Brain microvascular endothelial cell (primary cell): Measurements from ENCODE around the gene CD72.

Experiments
- DNase-seq: peaks from one replicate; pipeline ENCODE4 v3.0.0-alpha.2; 2020
- H3K27ac ChIP-seq: fragments of 250-450 bp; sonication (Bioruptor Pico); 2 replicates; pipeline ENCODE4 v1.5.1; 2020; ENCODE audit warnings: mild to moderate bottlenecking, moderate library complexity
- H3K27me3 ChIP-seq: fragments of 250-450 bp; sonication (Bioruptor Pico); replicated peaks from 2 replicates; pipeline ENCODE4 v1.5.1; 2020; ENCODE audit warnings: mild to moderate bottlenecking
- H3K36me3 ChIP-seq: fragments of 250-450 bp; sonication (Bioruptor Pico); replicated peaks from 2 replicates; pipeline ENCODE4 v1.5.1; 2020; ENCODE audit warnings: mild to moderate bottlenecking
- H3K4me3 ChIP-seq: 2 replicates; pipeline ENCODE4 v1.5.1; 2011; ENCODE audit warnings: low read depth, mild to moderate bottlenecking, control low read depth, low read length, moderate library complexity
- CTCF ChIP-seq: IDR thresholded peaks from 2 replicates; pipeline ENCODE4 v1.5.1; 2011; ENCODE audit warnings: low read depth, mild to moderate bottlenecking, moderate library complexity, low read length, control low read depth, inconsistent platforms; ENCODE audit errors: missing control alignments
- in situ Hi-C: cut with HindIII; loops from 2 replicates; pipeline ENCODE4 v1.10.0; 2017; ENCODE audit warnings: low sequenced_read_pairs, low pct_ligation_motif_present

Gene CD72

DNA sequence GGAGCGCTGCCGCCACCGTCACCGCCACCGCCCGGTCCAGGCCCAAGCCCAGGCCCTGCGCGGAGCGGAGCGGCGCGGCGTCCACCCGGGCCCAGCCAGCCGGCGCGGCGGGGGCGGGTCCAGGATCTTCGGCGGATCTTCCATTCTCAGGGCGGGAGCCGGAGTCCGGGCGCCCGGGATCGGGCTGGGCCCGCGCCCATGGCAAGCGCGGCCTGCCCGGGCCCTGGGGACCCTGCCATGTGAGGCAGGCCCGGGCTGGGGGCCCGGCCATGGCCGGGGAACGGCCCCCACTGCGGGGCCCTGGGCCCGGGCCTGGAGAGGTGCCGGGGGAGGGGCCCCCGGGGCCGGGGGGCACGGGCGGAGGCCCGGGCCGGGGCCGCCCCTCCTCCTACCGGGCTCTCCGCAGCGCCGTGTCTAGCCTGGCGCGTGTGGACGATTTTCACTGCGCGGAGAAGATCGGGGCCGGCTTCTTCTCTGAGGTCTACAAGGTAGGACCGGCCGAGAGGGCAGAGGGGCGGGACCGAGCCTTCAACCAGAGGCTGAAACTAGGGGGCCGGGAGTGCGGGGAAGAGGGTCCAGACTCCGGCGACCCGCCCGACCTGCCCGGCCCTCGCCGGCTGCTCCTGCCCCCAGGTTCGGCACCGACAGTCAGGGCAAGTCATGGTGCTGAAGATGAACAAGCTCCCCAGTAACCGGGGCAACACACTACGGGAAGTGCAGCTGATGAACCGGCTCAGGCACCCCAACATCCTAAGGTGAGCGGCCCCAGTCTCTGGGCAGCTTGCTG lies 12.7 kb downstream of the CD72 start:
- TF ChIP-seq CTCF = no peak
- in situ Hi-C loops = no loop called here
- DNase-seq = no peak
- Histone ChIP-seq H3K4me3 (peak overlapping the region; percentile 76), H3K27ac (no peak overlapping the region), H3K36me3 (peaks cover 13% of the 10 kb centered on the region), H3K27me3 (no peaks in the 10 kb centered on the region)

DNA sequence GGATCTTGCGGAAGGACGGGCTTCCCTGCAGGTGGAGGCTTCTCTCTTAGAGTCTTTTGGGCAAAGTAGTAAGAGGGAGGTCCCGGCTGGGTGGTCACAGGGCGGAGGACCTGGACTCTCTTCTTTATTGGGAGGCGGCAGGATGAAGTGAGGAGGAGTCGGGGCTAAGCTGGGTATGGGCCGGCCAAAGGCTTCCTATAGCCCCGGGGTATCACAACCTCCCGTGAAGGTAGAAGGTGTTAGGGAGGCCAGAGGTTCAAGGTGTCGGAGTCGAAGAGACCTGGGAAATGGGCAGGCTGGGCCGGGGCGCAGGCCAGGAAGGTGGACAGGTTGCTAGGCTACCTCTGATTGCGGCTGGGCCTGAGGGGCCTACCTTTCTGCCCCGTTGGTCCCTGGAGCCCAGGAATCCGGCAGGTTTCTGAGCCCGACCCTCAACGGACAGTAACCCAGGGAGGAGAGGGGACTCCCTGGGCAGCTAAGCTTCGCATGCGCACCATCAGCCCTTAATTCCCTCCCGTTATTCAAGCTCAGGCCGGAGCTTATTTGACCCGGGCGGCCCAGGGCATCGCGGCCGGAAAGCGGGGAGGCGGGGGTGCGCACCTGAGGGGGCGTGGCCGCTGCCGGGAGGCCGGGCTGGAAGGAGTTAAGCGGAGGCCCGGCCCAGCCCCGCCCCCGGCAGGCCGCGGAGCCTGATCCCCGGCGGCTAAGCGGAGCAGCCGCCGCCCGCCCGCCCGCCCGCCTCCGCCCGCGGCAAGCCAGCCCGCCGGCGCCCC lies 13.4 kb downstream of the CD72 start, which contains the start of gene TESK1:
Gene TESK1 (plus strand): TSS at position 685 of the 773 bp plus-strand sequence. CDS start 358 bp downstream, outside the sequence.
- Histone ChIP-seq H3K36me3 (peaks cover 9% of the 10 kb centered on the region), H3K27ac (peak within 1 kb of the TSS; percentile 29), H3K4me3 (peak within 1 kb of the TSS; percentile 76), H3K27me3 (no peaks in the 10 kb centered on the region)
- DNase-seq = peak; percentile 26
- TF ChIP-seq CTCF = no peak
- in situ Hi-C loops = no loop called here

DNA sequence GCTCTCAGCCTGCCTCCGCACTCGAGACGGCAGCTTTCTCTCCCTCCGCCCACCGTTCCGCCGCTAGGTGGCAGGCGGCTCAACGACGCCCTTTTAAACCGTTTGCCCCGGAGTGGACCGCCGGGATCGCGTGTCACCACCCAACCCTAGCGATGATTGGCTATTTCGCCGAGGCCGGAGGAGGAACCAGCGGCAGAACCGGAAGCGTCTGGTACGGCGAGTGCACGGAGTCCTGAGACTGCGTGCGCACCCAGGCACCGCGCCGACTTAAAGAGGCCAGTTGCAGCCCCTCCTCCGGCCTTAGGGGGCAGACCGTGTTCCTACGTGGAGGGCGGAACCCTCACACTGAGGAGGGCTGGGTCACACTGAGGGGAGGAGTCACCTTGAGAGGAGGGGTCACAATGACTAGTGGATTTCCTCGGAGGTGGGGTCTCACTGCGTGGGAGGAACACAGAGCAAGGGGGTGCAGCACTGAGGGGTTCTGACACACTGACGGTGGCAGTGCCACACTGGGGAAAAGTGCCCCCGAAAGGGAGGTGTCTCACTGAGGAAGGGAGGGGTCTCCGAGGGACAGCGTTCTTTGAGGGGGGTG lies 14.1 kb downstream of the CD72 start:
- TF ChIP-seq CTCF = peak; percentile 94
- H3K36me3 ChIP-seq = peaks cover 4% of the 10 kb centered on the region
- peak; percentile 99 for DNase-seq
- peak overlapping the region; percentile 76 for H3K4me3 ChIP-seq
- H3K27ac ChIP-seq = peak overlapping the region; percentile 56
- in situ Hi-C loops = no loop called here
- no peaks in the 10 kb centered on the region for H3K27me3 ChIP-seq

DNA sequence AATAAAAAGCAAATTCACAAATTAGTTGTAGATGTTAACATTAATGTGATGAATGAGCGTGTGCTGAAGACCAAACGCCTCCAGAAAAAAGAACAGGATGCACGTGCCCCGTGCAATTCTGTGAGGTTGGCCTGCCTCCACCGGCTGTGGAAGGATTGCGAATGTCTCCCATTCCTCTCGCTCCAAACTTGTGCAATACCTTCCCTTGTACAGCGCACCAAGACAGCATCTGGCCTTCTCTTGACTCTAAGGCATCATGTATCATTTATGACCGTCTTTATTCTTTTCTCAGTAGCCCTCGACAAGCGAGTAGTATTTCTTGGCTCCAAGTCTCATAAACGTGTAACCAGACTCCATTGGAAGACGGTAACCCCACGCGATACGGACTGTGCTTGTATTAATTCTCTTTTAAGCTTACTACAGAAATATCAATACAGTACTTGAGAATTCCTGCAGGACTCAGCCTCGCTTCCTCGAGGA lies 14.7 kb downstream of the CD72 start:
- Histone ChIP-seq H3K27me3 (no peaks in the 10 kb centered on the region), H3K36me3 (peaks cover 2% of the 10 kb centered on the region), H3K4me3 (peak overlapping the region; percentile 38), H3K27ac (peak overlapping the region; percentile 56)
- in situ Hi-C loops = no loop called here
- DNase-seq = peak; percentile 53
- no peak for TF ChIP-seq CTCF

DNA sequence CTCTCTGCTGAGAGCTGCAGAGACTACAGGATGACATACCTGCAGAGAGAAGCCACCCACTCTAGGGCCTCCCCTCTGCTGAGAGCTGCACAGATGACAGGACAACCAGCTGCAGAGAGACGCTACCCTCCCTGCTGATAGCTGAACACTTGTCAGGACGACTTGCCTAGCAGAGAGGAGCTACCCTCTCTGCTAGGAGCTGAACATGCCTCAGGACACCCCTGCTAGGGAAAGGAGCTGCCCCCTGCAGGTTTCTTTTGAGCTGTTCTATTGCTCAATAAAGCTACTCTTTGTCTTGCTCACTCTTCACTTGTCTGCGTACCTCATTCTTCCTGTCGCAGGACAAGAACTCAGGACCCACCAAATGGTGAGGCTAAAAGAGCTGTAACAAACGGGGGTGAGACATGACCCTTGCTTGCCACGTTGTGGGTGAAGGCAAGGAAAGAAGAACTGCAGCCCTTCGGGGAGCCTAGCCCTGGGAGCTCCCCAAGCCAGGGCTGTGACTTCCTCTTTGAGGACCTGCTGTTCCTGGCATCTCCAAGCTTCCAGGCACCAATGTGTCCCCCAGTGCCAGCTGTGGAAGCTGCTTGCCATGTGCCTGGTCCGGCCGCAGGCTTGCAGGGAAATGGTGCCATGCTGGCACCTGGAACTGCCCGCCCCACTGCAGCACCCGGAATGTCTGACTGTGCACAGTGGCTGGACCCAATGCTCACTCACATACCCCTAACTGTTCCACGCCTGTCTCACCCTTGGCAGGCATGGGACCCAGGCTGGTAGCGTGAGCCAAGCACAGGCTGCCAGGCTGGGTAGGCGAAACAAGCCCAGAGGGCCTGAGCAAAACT lies 18.2 kb downstream of the CD72 start:
- no peak for DNase-seq
- in situ Hi-C loops = no loop called here
- no peaks in the 10 kb centered on the region for H3K36me3 ChIP-seq
- H3K4me3 ChIP-seq = no peak overlapping the region
- H3K27me3 ChIP-seq = no peaks in the 10 kb centered on the region
- peak; percentile 25 for TF ChIP-seq CTCF
- H3K27ac ChIP-seq = no peak overlapping the region
